ENCODE measurements around the gene ZBTB25. TPM values are rescaled to one million over a fixed set of nuclear protein-coding genes. Genes with fewer than 3 reads are reported as not detected.

Gene ZBTB25
- total and polyA plus RNA-seq, 2 experiments from 2014 or later, result 3.6 to 12.5 TPM

GRCh38 chr14:64474041-64474440 lies 29.6 kb downstream of the ZBTB25 start:
- Histone ChIP-seq H3K9ac (no peak overlapping the region), H3K36me3 (ENCODE audit: low read depth) (no peaks in the 10 kb centered on the region), H3K4me1 (ENCODE audit: insufficient read depth) (no peaks in the 10 kb centered on the region), H3K4me3 (no peak overlapping the region), H3K27me3 (replicated peaks; ENCODE audit: insufficient read depth) (no peaks in the 10 kb centered on the region), H3K4me2 (ENCODE audit: unreplicated experiment) (no peak overlapping the region), H3K9me3 (ENCODE audit: low read depth) (no peaks in the 10 kb centered on the region), H4K20me1 (ENCODE audit: insufficient read depth) (no peaks in the 10 kb centered on the region), H3F3A (ENCODE audit: insufficient read depth) (no peaks in the 10 kb centered on the region), H3K27ac (no peak overlapping the region), H2AFZ (no peak overlapping the region), H3K9me2 (ENCODE audit: insufficient read depth) (no peaks in the 10 kb centered on the region), H3K79me2 (ENCODE audit: insufficient read depth) (no peaks in the 10 kb centered on the region)
- no peak for TF ChIP-seq EZH2 (IDR thresholded peaks at IDR 0.05; ENCODE audit: insufficient read depth, poor library complexity, severe bottlenecking)
- no peak for TF ChIP-seq EZH2phosphoT487 (IDR thresholded peaks at IDR 0.05; ENCODE audit: insufficient read depth, low read depth)
- in situ Hi-C loops (cut with MboI), result loop anchor here (10.0 kb wide), 1 partner anchor 129 kb away; no protein-coding TSS in a partner anchor
- no peak for DNase-seq
- 31 to 38% methylated on average over 2 of the region's 2 CpGs for WGBS, 2 experiments (ENCODE audit: low coverage in 1 of 2, low lambda C conversion rate in 2 of 2, missing lambda C conversion rate in 2 of 2)

DNA sequence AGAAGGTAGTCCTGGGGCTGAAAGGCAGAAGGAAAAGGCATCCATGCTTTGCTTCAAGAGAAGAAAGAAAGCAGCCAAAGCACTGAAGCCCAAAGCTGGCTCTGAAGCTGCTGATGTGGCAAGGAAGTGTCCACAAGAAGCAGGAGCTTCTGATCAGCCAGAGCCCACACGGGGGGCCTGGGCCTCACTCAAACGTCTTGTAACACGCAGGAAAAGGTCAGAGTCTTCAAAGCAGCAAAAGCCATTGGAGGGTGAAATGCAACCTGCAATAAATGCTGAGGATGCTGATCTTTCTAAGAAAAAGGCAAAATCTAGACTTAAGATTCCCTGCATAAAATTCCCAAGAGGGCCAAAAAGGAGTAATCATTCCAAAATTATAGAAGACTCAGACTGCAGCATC lies 35.2 kb downstream of the ZBTB25 start:
- in situ Hi-C loops (cut with MboI), result no loop called here
- H3K9me3 ChIP-seq (ENCODE audit: low read depth), result no peaks in the 10 kb centered on the region
- no peak for DNase-seq
- no peak overlapping the region for H3K4me2 ChIP-seq (ENCODE audit: unreplicated experiment)
- 81 to 88% methylated on average over 3 of the region's 3 CpGs for WGBS, 2 experiments (ENCODE audit: low coverage in 1 of 2, low lambda C conversion rate in 2 of 2, missing lambda C conversion rate in 2 of 2)
- H3K4me1 ChIP-seq (ENCODE audit: insufficient read depth), result no peaks in the 10 kb centered on the region
- no peak overlapping the region for H3K9ac ChIP-seq
- H4K20me1 ChIP-seq (ENCODE audit: insufficient read depth), result no peaks in the 10 kb centered on the region
- H2AFZ ChIP-seq, result no peak overlapping the region
- H3K79me2 ChIP-seq (ENCODE audit: insufficient read depth), result no peaks in the 10 kb centered on the region
- no peak overlapping the region for H3K27ac ChIP-seq
- no peak overlapping the region for H3K4me3 ChIP-seq
- peaks cover 20% of the 10 kb centered on the region; the same call in 1 of the 2 replicates for H3F3A ChIP-seq (ENCODE audit: insufficient read depth)
- no peaks in the 10 kb centered on the region for H3K36me3 ChIP-seq (ENCODE audit: low read depth)
- no peaks in the 10 kb centered on the region for H3K9me2 ChIP-seq (ENCODE audit: insufficient read depth)
- no peak for TF ChIP-seq EZH2 (IDR thresholded peaks at IDR 0.05; ENCODE audit: insufficient read depth, poor library complexity, severe bottlenecking)
- no peak for TF ChIP-seq EZH2phosphoT487 (IDR thresholded peaks at IDR 0.05; ENCODE audit: insufficient read depth, low read depth)
- H3K27me3 ChIP-seq (replicated peaks; ENCODE audit: insufficient read depth), result no peaks in the 10 kb centered on the region

DNA sequence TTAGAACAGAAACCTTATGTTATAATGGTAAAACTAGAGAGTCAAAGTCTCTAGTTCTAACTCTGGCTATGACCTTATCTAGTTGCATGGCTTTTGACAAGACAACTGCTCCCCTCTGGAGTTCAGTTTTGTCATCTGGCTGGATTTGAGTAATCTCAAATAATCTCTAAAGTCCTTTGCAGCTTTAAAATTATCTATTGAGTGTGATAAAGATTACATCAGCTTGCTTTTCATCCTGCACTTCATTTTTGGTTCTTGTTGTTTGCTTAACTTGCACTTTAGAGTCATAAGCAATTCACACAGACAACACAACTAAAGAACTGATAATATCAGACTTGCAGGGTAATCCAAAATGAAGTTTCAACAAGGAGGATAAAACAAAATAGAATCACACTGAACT lies 36.1 kb downstream of the ZBTB25 start:
- Histone ChIP-seq H3K4me1 (ENCODE audit: insufficient read depth) (no peaks in the 10 kb centered on the region), H3K9me2 (ENCODE audit: insufficient read depth) (no peaks in the 10 kb centered on the region), H3K9ac (no peak overlapping the region), H3K27me3 (replicated peaks; ENCODE audit: insufficient read depth) (no peaks in the 10 kb centered on the region), H4K20me1 (ENCODE audit: insufficient read depth) (no peaks in the 10 kb centered on the region), H3K36me3 (ENCODE audit: low read depth) (no peaks in the 10 kb centered on the region), H3K9me3 (ENCODE audit: low read depth) (no peaks in the 10 kb centered on the region), H3K4me2 (ENCODE audit: unreplicated experiment) (no peak overlapping the region), H3F3A (ENCODE audit: insufficient read depth) (peaks cover 20% of the 10 kb centered on the region; the same call in 1 of the 2 replicates), H2AFZ (no peak overlapping the region), H3K27ac (no peak overlapping the region), H3K4me3 (no peak overlapping the region), H3K79me2 (ENCODE audit: insufficient read depth) (no peaks in the 10 kb centered on the region)
- TF ChIP-seq EZH2 (IDR thresholded peaks at IDR 0.05; ENCODE audit: insufficient read depth, poor library complexity, severe bottlenecking), result no peak
- TF ChIP-seq EZH2phosphoT487 (IDR thresholded peaks at IDR 0.05; ENCODE audit: insufficient read depth, low read depth), result no peak
- no peak for DNase-seq
- in situ Hi-C loops (cut with MboI), result no loop called here

DNA sequence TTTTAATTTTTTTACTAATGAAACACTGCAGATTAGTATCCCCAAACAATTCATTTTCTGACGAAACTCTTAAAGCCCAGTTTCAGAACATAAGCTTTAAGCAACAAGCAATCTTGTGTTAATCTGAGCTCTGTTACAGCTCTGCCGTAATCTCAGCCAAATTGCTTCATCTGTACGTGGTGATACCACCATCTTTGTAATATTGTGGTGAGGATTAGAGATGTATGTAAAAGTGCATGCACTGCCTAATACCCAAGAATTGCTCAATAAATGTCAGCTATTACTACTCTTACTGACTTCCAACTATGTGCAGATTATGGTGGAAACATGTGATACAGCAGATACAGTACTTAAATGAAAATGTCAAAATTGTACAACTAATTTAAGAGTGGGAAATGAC lies 36.5 kb downstream of the ZBTB25 start:
- TF ChIP-seq EZH2phosphoT487 (IDR thresholded peaks at IDR 0.05; ENCODE audit: insufficient read depth, low read depth) (no peak), EZH2 (IDR thresholded peaks at IDR 0.05; ENCODE audit: insufficient read depth, poor library complexity, severe bottlenecking) (no peak)
- no peaks in the 10 kb centered on the region for H4K20me1 ChIP-seq (ENCODE audit: insufficient read depth)
- 95 to 99% methylated on average over 3 of the region's 3 CpGs for WGBS, 2 experiments (ENCODE audit: low coverage in 1 of 2, low lambda C conversion rate in 2 of 2, missing lambda C conversion rate in 2 of 2)
- no peaks in the 10 kb centered on the region for H3K9me2 ChIP-seq (ENCODE audit: insufficient read depth)
- H3K36me3 ChIP-seq (ENCODE audit: low read depth), result no peaks in the 10 kb centered on the region
- DNase-seq, result no peak
- H3K4me1 ChIP-seq (ENCODE audit: insufficient read depth), result no peaks in the 10 kb centered on the region
- H3K9ac ChIP-seq, result no peak overlapping the region
- no peaks in the 10 kb centered on the region for H3K9me3 ChIP-seq (ENCODE audit: low read depth)
- H3K27ac ChIP-seq, result no peak overlapping the region
- no peak overlapping the region for H3K4me2 ChIP-seq (ENCODE audit: unreplicated experiment)
- H3K79me2 ChIP-seq (ENCODE audit: insufficient read depth), result no peaks in the 10 kb centered on the region
- in situ Hi-C loops (cut with MboI), result no loop called here
- H3F3A ChIP-seq (ENCODE audit: insufficient read depth), result peaks cover 20% of the 10 kb centered on the region; the same call in 1 of the 2 replicates
- H2AFZ ChIP-seq, result no peak overlapping the region
- H3K4me3 ChIP-seq, result no peak overlapping the region
- no peaks in the 10 kb centered on the region for H3K27me3 ChIP-seq (replicated peaks; ENCODE audit: insufficient read depth)
